ENCODE results near the gene NSUN6.
"Not testable (repeated sequence)": the region's sequence is repeated elsewhere in the genome, so short reads cannot be mapped to it uniquely, and the experiment has no call there.

Gene NSUN6

GRCh38 chr10:18659125-18659818, 7.9 kb upstream of the NSUN6 start, which contains the start of gene ARL5B:
Gene ARL5B (plus strand): TSS chr10:18659431. CDS start chr10:18659638, 207 bp downstream.
- peak; percentile 87 for DNase-seq

- no peak for DNase-seq
Observed at GRCh38 chr10:18658271-18659124, 7.1 kb upstream of the NSUN6 start.

- no peak for DNase-seq
Observed at GRCh38 chr10:18656724-18657123, 5.3 kb upstream of the NSUN6 start.

GRCh38 chr10:18653112-18653511, 1.7 kb upstream of the NSUN6 start:
- DNase-seq: no peak

- DNase-seq: no peak
Observed at GRCh38 chr10:18650404-18650997, 886 bp downstream of the NSUN6 start.

GRCh38 chr10:18649364-18649959, 1.9 kb downstream of the NSUN6 start:
- no peak for DNase-seq

- no peak for DNase-seq
Observed at GRCh38 chr10:18647945-18648344, 3.4 kb downstream of the NSUN6 start.

GRCh38 chr10:18647151-18647550, 4.2 kb downstream of the NSUN6 start:
- no peak for DNase-seq

GRCh38 chr10:18639719-18640118, 11.7 kb downstream of the NSUN6 start:
- DNase-seq: not testable (repeated sequence)

- DNase-seq: not testable (repeated sequence)
Observed at GRCh38 chr10:18637400-18637799, 14.0 kb downstream of the NSUN6 start.

GRCh38 chr10:18635995-18636394, 15.4 kb downstream of the NSUN6 start:
- no peak for DNase-seq

GRCh38 chr10:18632500-18632899, 18.9 kb downstream of the NSUN6 start:
- DNase-seq: not testable (repeated sequence)

- DNase-seq: not testable (repeated sequence)
Observed at GRCh38 chr10:18627452-18628018, 23.9 kb downstream of the NSUN6 start.

- no peak for DNase-seq
Observed at GRCh38 chr10:18625886-18626285, 25.5 kb downstream of the NSUN6 start.

- DNase-seq: not testable (repeated sequence)
Observed at GRCh38 chr10:18623671-18624070, 27.7 kb downstream of the NSUN6 start.

GRCh38 chr10:18620856-18621255, 30.5 kb downstream of the NSUN6 start:
- DNase-seq: no peak

- DNase-seq: no peak
Observed at GRCh38 chr10:18619016-18619415, 32.4 kb downstream of the NSUN6 start.

- DNase-seq: no peak
Observed at GRCh38 chr10:18616337-18616736, 35.0 kb downstream of the NSUN6 start.

GRCh38 chr10:18615618-18616017, 35.8 kb downstream of the NSUN6 start:
- no peak for DNase-seq

GRCh38 chr10:18611168-18611567, 40.2 kb downstream of the NSUN6 start:
- DNase-seq: no peak

GRCh38 chr10:18610517-18610916, 40.9 kb downstream of the NSUN6 start:
- DNase-seq: no peak

GRCh38 chr10:18608596-18608995, 42.8 kb downstream of the NSUN6 start:
- DNase-seq: no peak
